Right lobe of liver (tissue), 6 donors: Measurements from ENCODE around the gene NFATC1. TPM values are rescaled to one million over a fixed set of nuclear protein-coding genes. Genes with fewer than 3 reads are reported as not detected.

Experiments
- ATAC-seq, 4 donors: fragments of 200-7000 bp; cut with Tn5 transposase; one replicate each; pipeline ENCODE4 v1.9.1; 2020; ENCODE audit warnings: mild to moderate bottlenecking in 4 of 4, moderate library complexity in 4 of 4
- DNase-seq, 3 donors: peaks; one replicate each; pipeline ENCODE4 v3.0.0-alpha.2; 2020
- H3K27ac ChIP-seq, 3 donors: fragments of 200-600 bp; one replicate each; pipeline ENCODE4 v1.8.0; 2022
- H3K27me3 ChIP-seq, 2 donors: fragments of 200-600 bp; one replicate each; pipeline ENCODE4 v1.8.0; 2022
- H3K36me3 ChIP-seq, 4 donors: fragments of 200-600 bp; sonication (generic) in 1 of 4; one replicate each; pipeline versions ENCODE4 v1.5.1 to v1.8.0; 2017 to 2022; ENCODE audit warnings: control low read depth in 1 of 4
- H3K4me1 ChIP-seq, 4 donors: fragments of 200-600 bp; sonication (generic) in 1 of 4; one replicate each; pipeline versions ENCODE4 v1.5.1 to v1.8.0; 2017 to 2022; ENCODE audit warnings: control low read depth in 1 of 4
- H3K4me3 ChIP-seq, 3 donors: fragments of 200-600 bp; one replicate each; pipeline ENCODE4 v1.8.0; 2022
- H3K9me3 ChIP-seq, 4 donors: fragments of 200-600 bp; sonication (generic) in 1 of 4; one replicate each; pipeline versions ENCODE4 v1.5.1 to v1.8.0; 2017 to 2022; ENCODE audit warnings: control low read depth in 1 of 4
- POLR2A ChIP-seq: fragments of 450-650 bp; IDR thresholded peaks from one replicate; pipeline ENCODE4 v1.6.1; 2017; ENCODE audit warnings: antibody characterized with exemption, mild to moderate bottlenecking
- WGBS: methylation state at CpG from one replicate; pipeline ENCODE4 v1.1.6; 2018; ENCODE audit warnings: low coverage, low lambda C conversion rate; ENCODE audit not compliant: insufficient coverage; ENCODE audit errors: missing lambda C conversion rate; 5-methylcytosine and 5-hydroxymethylcytosine counted together
- intact Hi-C, 2 donors: fragments of 100-400 bp; cut with DNase I; formaldehyde crosslinking; loops; one replicate each; pipeline versions ENCODE4 v1.11.2 to v1.14.1; 2022
- total RNA-seq, 6 experiments: library from RNA; depleted of rRNA in 2 of 6; stranded (reverse); fragments of >200 nt in 2 of 6; fragmentation: NEBNext Ultra II Directional in 3 of 6; extraction: Animal tissue kit (Norgen Biotek cat#: 25700) in 3 of 6; gene quantifications; one replicate each; pipeline versions ENCODE4 v1.1.0 to v1.2.4, GENCODE V29; 2016 to 2023
- TF ChIP-seq, protein P1 (sequence below), 4 donors: fragments of 200-600 bp in 3 of 4; fragments of 450-650 bp in 1 of 4; IDR thresholded peaks; one replicate each; pipeline versions ENCODE4 v1.5.1 to v1.8.0; 2016 to 2022; ENCODE audit warnings: antibody characterized with exemption in 4 of 4, mild to moderate bottlenecking in 2 of 4
- donor health status: DM: no; HTN: yes; CAD: no.
- donor health status: DM: no; HTN: no; CAD: no.
- donor health status: DM: no; HTN: no; CAD: no.
- donor health status: DM: no; HTN: yes; CAD: no.
- donor health status: DM: no; HTN: yes; CAD: no.

NFATC1 gene
- total RNA-seq, 6 experiments from 2014 or later = 1.00 to 4.3 (median 2.9) TPM

DNA sequence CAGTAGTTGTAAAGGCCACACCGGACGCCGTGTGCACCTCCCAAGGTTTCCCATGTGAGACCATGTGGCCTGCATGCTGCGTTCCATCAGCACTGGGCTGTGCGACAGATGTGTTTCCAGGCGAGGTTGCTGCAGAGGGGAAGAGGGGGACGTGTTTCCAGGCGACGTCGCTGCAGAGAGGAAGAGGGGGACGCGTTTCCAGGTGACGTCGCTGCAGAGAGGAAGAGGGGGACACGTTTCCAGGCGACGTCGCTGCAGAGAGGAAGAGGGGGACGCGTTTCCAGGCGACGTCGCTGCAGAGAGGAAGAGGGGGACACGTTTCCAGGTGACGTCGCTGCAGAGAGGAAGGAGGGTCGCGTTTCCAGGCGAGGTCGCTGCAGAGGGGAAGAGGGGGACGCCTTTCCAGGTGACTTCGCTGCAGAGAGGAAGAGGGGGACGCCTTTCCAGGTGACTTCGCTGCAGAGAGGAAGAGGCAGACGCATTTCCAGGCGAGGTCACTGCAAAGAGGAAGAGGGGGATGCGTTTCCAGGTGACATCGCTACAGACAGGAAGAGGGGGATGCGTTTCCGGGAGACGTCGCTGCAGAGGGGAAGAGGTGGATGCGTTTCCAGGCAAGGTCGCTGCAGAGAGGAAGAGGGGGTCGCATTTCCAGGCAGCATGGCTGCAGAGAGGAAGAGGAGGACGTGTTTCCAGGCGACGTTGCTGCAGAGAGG, 24.5 kb downstream of the NFATC1 start:
- intact Hi-C loops = no loop called here
- no peaks in the 10 kb centered on the region for H3K36me3 ChIP-seq
- H3K4me3 ChIP-seq = no peak overlapping the region
- 83% methylated on average over 26 of the region's 48 CpGs for WGBS
- H3K27me3 ChIP-seq = no peaks in the 10 kb centered on the region
- no peak for DNase-seq
- H3K4me1 ChIP-seq = no peaks in the 10 kb centered on the region
- H3K27ac ChIP-seq = no peak overlapping the region
- TF ChIP-seq, protein P1, sequence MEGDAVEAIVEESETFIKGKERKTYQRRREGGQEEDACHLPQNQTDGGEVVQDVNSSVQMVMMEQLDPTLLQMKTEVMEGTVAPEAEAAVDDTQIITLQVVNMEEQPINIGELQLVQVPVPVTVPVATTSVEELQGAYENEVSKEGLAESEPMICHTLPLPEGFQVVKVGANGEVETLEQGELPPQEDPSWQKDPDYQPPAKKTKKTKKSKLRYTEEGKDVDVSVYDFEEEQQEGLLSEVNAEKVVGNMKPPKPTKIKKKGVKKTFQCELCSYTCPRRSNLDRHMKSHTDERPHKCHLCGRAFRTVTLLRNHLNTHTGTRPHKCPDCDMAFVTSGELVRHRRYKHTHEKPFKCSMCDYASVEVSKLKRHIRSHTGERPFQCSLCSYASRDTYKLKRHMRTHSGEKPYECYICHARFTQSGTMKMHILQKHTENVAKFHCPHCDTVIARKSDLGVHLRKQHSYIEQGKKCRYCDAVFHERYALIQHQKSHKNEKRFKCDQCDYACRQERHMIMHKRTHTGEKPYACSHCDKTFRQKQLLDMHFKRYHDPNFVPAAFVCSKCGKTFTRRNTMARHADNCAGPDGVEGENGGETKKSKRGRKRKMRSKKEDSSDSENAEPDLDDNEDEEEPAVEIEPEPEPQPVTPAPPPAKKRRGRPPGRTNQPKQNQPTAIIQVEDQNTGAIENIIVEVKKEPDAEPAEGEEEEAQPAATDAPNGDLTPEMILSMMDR (IDR thresholded peaks at IDR 0.05) = no peak
- TF ChIP-seq POLR2A = no peak
- H3K9me3 ChIP-seq = no peaks in the 10 kb centered on the region
- ATAC-seq = no peak

DNA sequence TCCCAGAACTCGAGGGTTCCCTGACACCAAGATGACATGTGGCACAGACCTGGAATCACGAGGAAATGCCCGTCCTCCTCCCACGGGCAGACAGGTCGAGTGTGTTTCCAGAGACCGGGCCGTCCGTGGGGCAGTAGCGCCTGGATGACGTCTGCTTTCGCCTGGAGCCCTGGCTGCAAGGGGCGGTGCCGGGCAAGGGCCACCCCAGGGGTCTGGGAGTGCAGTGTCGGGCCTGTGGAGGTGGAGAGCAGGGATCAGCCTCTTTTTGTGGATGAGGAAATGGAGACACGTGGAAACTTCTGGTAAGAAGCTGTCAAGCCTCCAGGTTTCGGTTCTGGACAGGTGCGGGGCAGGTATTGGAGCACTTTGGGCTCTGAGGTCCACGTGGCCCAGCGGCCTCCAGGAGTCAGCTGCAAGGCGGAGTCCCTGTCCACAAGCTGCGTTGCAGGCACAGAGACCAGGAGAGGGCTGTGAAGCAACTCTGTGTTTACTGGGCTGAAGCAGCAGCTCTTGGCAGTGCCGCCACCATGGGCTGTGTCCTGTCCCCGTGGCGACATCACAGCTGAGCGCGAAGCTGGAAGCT, 25.6 kb downstream of the NFATC1 start:
- intact Hi-C loops = no loop called here
- no peaks in the 10 kb centered on the region for H3K27me3 ChIP-seq
- WGBS = 40% methylated on average over 1 of the region's 26 CpGs
- H3K4me3 ChIP-seq = no peak overlapping the region
- DNase-seq (no peak), ATAC-seq (no peak)
- no peaks in the 10 kb centered on the region for H3K4me1 ChIP-seq
- TF ChIP-seq POLR2A = no peak
- TF ChIP-seq, protein P1 (IDR thresholded peaks at IDR 0.05) = no peak
- no peaks in the 10 kb centered on the region for H3K36me3 ChIP-seq
- H3K27ac ChIP-seq = no peak overlapping the region
- no peaks in the 10 kb centered on the region for H3K9me3 ChIP-seq

DNA sequence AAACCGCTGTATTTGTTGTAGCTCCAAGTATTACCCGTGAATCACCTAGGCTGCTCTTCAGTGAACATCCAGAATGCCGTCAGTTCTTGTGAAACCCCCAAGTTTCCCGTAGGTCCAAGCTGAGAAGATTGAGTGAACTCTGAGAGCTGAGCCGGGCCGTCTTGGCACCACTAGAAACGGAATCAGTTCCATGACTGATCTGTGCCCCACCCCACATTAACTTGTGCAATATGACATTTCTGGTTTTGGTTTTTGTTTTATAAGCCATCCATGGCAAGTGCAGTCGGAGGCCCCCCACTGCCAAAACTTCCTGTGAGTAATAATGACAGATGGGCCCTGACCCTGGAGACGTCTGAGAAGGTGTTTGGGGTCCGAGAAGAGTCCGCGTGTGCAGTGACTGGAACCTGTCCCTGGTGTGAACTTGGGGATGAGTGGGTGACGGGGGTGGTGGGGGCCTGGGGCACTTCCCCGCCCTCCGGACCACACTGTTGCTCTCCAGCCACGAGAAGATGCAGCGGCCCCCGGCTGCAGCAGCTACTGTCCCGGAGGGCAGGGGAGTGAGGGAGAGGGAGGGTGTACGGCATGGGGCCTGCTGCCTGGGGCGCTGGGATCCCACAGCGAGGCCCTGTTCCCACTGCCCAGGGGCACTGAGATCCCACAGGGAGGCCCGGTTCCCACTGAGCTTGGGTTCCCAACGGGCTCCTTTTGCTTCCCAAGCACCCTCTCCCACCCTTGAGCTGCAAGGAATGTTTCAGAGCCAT, 26.5 kb downstream of the NFATC1 start:
- Histone ChIP-seq H3K27ac (no peak overlapping the region), H3K36me3 (no peaks in the 10 kb centered on the region), H3K9me3 (no peaks in the 10 kb centered on the region), H3K27me3 (no peaks in the 10 kb centered on the region), H3K4me3 (no peak overlapping the region), H3K4me1 (no peaks in the 10 kb centered on the region)
- DNase-seq = no peak
- no peak for ATAC-seq
- no peak for TF ChIP-seq POLR2A
- TF ChIP-seq, protein P1 (IDR thresholded peaks at IDR 0.05) = no peak
- intact Hi-C loops = no loop called here
- WGBS = 75% methylated on average over 10 of the region's 24 CpGs

DNA sequence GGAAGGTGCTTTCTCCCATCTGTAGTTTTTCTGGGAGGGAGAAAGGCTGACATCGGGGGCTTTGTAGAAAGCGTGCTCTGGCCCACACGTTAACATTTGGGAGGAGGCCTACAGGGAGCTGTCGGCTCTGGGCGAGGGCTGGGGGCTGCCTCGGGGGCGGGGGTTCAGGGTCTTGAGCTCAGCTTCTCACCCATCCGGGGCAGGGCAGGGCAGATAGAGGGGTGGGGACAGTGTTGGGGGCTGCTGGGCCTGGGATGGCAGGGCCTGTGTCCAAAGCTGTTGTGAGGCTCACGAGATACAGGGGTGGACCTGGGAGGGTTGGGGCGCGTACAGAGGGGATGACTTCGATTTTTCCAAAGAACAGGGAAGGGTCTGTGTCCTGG, 27.0 kb downstream of the NFATC1 start:
- Histone ChIP-seq H3K27ac (no peak overlapping the region), H3K36me3 (no peaks in the 10 kb centered on the region), H3K4me1 (no peaks in the 10 kb centered on the region), H3K4me3 (no peak overlapping the region), H3K9me3 (no peaks in the 10 kb centered on the region), H3K27me3 (no peaks in the 10 kb centered on the region)
- WGBS = 80% methylated on average over 7 of the region's 12 CpGs
- intact Hi-C loops = no loop called here
- ATAC-seq (no peak), DNase-seq (no peak)
- TF ChIP-seq, protein P1 (IDR thresholded peaks at IDR 0.05) = no peak
- no peak for TF ChIP-seq POLR2A
